NCI-H69 (cell line): ENCODE results near the gene NPW.

Source experiments
- DNase-seq: peaks from one replicate; lab custom pipeline; 2025; lab: John Stamatoyannopoulos, UW

Gene NPW

GRCh38 chr16:2053897-2054296, 34.3 kb downstream of the NPW start:
- no peak for DNase-seq

GRCh38 chr16:2054543-2055245, 35.1 kb downstream of the NPW start:
- peak; percentile 97 for DNase-seq

- no peak for DNase-seq
Observed at GRCh38 chr16:2056077-2056476, 36.5 kb downstream of the NPW start.

- DNase-seq, result peak; percentile 50
Observed at GRCh38 chr16:2056681-2057407, 37.3 kb downstream of the NPW start.

GRCh38 chr16:2057438-2057837, 37.9 kb downstream of the NPW start:
- DNase-seq, result no peak

GRCh38 chr16:2058420-2058819, 38.8 kb downstream of the NPW start:
- DNase-seq, result no peak

GRCh38 chr16:2058872-2059271, 39.3 kb downstream of the NPW start:
- no peak for DNase-seq

- no peak for DNase-seq
Observed at GRCh38 chr16:2060346-2060745, 40.8 kb downstream of the NPW start.

GRCh38 chr16:2061023-2061422, 41.4 kb downstream of the NPW start:
- no peak for DNase-seq

GRCh38 chr16:2061526-2061925, 41.9 kb downstream of the NPW start:
- DNase-seq, result no peak

- no peak for DNase-seq
Observed at GRCh38 chr16:2062801-2063200, 43.2 kb downstream of the NPW start.

GRCh38 chr16:2063861-2064260, 44.3 kb downstream of the NPW start:
- DNase-seq, result no peak

- DNase-seq, result no peak
Observed at GRCh38 chr16:2064368-2064945, 44.9 kb downstream of the NPW start.

- no peak for DNase-seq
Observed at GRCh38 chr16:2066139-2066538, 46.6 kb downstream of the NPW start.
